NCI-H526 (cell line): ENCODE measurements around the gene SOAT2.

Experiments
- DNase-seq, 2 experiments: peaks; one replicate each; lab custom pipeline; 2025; lab: John Stamatoyannopoulos, UW

Gene SOAT2

DNA sequence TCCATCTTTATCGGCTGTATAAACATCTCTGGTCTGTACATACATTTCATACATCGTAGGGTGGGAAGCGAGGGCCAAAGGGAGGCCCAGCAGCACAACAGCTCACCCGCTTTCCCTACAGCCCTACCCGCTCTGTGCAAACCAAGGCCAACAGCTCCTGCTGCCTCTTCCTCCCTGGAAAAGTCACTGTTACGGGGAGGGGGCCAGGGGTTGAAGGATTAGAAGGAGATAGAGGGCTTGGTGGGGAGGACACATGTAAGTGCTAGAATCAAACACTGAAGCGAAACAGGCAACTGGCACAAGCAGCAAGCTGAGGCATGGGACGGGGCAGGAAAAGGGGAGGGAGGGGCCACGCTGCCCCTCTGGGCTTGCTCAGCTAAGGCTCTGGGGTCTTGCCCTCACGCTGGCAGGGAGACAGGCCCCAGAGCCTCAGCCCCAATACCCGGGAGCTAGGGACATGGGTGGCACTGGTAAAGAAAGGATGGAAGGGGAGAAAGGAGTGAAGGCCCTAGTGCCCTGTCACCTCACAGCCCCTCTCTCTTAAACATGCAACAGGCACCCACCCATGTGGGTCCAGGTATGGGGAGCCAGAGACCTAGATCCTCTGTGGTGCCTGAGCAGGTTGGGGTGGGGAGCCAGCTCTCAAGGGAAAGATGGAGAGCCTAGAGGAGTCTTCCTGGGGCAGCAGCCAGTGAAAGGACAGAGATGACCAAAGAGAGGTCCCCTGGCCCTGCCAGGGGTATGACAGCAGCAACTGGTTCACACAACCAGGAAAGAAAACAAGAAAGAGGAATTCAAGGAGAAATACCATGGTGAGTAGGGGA lies 38.5 kb upstream of the SOAT2 start:
- DNase-seq: no peak

DNA sequence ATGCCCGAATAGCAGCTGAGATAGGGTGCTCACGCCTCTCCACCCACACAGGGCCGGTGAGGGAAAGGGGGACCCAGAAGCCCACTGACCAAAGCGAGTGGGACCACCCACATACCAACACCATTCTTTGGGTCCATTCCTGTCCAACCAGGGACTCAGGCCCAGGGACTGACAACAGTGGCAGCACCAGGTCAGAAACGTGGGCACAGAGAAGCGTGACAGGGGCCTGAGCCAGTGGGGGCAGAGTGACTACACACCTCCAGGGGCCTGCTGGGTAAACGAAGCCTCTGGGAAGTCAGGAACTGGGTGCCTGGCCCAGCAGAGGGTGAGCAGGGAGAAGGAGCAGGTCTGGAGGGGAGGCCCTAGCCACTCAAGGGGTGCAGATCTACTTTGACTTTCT lies 37.8 kb upstream of the SOAT2 start:
- no peak for DNase-seq

DNA sequence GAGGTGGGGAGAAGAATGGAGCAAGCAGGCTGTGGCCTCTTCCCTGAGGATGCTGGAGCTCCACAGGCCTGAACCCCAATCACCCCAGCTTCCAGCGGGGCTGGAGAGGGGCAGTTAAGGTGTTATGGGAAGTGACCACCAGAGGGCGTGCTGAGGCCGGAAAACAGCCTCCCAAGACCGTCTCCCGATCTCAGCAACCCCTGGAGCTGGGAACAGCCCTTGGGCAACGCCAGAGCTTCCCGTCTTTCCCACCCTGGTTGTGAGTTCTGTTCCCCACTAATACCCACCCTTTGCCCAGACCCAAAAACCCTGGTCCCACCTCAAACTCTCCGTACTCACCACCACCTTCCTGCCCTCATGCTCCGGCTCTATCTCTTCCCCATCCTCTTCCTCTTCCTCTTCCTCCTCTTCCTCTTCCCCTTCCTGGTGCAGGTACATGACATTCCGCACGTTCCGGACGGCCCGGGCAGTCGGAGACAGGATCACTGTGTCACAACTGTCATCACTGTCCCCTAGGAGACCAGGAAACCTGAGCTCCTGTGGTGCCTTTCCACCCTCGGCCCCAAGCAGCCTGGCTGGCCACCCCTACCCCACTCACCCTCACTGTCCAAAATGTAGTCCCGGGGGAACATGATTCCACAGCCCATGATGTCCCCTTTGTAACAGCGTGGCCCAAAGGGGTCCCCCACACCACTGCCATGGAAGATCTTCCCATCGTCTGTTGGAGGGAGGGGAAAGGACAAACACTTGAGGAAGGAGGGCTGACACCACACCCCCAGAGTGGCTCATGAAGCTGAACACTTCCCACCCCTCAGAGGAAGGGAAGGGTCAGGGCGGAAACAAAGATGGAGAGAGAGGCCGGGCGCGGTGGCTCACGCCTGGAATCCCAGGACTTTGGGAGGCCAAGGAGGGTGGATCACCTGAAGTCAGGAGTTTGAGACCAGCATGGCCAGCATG lies 37.0 kb upstream of the SOAT2 start:
- DNase-seq: peak in 1 of 2 experiments; percentile 76

DNA sequence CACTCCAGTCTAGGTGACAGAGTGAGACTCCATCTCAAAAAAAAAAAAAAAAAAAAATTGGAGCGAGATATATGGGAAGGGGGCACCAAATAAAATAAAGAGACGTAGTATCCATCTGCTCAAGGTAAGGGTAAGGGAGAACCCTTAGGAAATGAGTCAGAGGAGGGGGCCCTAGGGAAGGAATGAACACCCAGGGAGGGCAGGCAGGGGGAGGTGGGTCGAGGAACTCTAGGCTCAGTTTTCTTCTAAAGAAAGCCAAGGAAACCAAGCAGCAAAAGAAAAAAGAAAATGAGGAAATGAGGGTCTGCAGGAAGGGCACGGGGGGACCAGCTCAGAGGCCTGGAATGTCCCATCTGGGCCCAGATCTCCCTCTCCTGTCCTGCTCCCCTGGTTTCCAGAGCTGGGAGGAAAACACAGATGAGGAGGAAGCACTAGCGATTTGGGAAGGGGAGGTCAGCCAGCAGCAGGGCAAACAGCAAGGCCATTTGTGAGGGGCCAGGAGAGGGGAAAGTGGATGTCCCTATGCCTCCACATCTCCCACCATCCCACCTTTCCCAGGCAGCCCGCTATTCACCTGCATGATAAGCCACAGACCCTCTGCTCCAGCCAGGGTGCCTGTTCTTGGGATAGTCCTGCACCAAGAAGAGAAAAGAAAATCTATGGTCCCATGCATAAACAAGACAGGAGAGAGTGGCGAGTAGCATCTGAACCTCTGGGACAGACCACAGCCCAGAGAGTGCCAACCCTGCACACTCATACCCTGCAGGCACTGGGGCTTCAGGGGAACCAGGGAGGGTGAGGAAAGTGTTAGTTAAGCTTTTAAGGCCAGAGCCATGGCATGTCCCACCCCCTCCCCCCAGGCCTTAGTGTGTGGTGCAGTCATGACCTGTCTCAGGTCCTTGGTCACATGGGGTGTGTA lies 36.0 kb upstream of the SOAT2 start:
- no peak for DNase-seq

DNA sequence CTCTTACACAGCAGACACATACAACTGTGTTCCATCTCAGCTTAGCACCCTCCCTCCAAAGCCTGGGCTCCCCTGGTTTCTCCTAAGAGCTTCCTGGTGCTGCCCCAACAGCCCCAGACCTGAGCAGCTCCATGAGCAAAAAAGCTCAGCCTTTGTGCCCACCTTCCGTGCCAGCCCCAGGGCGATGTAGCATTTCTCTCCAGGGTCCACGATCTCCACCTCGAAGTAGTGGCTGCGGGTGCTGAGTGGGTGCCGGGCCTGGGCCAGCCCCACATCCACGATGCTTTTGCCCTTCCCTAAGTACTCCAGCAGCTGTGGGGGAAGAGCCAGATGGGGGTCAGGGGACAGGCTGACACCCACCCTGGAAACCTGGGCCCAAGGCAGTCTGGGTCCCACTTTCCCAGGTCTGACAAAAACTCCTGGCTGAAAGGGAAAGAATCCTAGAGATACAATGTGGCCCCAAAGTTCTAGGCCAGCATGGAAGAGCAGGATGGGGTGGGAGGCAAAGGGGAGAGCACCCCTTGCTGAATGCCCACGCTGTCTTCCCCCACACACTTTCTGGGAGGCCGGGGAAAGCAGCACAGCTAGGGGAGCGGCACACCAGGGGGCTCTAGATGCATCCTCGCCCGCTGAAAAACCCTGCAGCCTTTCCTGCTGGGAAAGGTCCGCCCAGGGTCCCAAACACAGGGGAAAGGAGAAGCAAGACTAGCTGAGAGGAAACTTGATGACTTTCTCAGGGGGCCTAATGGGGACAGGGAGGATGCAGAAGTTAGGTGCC lies 35.1 kb upstream of the SOAT2 start:
- no peak for DNase-seq

DNA sequence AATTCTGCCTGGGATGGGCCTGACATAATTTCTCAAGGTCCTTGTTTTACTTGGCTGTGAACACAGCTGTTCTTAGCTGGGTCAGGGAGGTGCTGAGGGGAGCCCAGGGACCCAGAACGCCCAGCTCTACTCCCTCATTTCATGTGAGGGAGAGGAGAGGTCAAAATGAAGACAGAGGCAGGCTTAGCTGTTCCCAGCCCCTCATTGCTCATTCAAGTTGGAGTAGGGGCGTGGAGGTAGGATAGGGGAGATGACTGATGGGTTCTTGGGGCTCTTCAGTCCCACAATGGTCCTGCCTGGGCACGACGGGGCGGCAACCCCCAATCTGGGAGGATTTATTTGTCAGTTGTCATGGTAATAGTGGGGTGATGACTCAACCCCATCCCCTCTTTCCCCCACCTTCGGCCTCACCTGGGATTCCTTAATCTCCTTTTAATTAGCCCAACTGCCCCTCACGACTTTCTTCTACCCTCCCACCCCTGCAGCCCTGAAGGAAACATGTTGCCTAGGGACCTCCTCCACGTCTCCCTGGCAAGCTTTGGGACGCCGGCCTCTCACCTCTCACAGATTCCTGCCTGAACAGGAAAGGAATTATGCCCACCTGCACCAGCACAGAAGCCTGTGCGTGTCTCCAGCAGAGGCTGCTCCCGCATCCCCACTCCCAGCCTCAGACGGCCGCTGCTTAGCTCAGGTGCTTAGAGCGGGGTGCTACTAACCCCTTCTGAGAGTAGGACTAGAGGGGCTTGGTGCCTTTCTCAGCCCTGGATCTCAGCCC lies 34.3 kb upstream of the SOAT2 start:
- no peak for DNase-seq

DNA sequence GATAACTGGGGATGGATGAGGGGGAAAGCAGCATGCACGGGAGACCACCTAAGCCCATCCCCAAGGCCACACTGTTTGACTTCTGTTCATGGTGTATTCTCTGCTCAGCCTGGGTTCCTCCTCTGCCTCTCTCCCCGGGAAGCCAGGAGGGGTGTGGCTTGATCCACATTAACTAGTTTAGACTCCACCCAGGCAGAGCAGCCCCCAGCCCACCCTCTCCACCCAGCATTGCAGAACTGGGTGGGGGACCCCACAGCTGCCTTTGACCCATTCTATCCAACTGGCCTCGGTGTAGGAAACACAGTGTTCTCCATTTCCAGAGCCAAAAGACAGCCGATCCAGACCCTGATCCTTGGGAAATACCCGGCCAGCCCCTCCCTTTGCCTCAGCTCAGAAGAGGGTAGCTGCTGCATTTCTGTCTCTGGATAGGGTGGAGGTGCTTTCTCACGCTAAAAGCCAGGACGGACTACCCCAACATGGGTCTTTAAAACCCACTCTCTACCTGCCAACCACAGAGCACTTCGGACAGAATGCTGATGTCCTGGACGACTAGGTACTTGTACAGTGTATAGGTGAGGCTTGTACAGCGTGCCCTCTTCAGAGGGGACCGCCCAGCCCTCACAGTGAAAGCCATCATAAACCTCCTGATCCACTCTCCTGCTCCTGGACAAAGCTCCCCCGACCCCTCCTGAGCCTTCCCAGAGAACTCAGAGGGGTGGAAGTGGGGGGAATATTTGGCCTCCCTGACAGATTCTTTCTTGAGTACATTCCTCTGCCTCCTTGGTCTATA lies 33.5 kb upstream of the SOAT2 start:
- DNase-seq: no peak

DNA sequence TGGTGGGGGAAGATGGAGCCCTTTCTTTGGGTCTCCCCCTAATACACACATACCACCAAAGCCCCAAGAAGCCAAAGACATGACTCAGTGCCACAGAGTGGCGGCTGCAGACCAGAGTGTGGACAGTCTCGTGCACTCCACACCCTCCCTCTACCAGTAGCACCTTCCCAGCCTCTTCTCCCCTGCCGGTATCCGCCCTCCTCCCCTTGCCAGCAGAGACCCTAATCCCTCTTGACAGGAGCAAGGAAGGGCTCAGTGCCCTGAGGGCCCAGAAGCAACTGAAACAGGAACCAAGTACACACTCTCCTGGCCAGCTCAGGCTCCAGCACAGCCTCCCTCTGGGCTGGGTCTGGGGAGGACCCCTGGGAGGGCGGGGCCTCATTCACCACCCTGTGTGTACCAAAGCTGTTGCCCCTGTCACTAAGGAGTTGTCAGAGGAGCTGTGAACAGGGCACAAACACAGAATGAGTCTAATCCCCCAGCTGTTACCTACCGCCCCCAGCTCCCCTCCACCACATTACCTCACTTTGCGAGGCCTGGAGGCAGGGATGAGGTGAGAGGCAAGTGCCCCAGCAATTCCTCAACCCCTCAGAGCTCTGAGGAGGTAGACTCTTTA lies 32.3 kb upstream of the SOAT2 start:
- DNase-seq: no peak

DNA sequence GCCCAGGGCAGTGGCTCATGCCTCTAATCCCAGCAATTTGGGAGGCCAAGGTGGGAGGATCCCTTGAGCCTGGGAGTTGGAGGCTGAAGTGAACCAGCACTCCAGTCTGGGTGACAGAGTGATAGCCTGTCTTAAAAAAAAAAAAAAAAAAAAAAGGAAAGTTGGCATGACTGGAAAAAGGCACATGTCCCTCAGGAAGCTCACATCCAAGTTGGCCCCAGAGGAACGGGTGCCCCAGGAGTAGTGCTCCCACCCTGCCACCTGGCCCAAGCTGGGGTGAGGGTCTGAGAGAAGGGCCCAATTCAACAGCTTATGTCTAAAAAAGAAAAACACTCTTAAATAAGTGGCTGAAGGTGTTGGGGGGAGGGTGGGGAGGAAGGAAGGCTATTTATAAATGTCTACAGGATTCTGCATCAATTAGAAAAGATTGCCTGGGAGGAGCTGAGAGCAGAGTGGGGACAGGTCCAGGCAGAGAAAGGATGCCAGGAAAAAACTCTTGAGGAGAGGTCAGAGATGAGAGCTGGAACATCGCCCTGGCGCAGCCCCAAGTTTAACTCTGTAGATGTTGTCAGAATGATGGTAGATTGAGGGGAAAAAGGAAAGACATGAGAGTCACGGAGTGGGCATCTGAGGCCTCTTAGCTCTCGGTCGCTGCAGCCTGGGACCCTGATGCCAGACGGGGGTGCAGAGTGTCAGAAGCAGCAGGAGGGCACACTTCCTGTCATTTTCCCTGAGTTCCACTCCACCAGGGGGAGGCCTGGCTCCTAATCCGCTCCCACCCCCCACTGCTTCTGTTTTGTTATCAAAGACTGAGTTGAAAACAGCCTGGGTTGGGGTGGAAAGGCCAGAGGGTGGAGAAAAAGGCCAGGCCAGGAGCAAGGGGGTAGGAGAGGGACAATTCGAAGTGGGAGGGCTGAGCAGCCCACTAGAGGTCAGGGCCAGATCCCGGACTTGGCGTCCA lies 31.4 kb upstream of the SOAT2 start:
- no peak for DNase-seq

DNA sequence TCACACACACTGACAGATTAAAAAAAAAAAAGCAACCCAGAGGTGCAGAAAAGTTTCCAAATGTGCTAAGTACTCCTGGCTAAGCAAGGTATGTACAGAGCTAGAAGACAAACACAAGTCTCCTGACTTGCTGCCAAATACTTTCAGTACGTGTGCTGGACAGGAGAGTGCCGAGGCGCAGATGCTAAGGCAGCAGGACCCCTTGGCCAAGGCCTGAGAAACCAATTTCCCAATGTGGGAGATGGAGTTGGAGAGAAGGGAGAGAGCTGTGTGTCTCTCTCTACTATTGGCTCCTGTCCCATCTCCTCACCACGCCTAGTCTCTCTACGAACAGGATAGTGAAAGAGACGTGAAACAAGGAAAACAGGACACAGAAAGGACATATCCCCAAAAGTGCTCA lies 29.4 kb upstream of the SOAT2 start:
- DNase-seq: no peak

DNA sequence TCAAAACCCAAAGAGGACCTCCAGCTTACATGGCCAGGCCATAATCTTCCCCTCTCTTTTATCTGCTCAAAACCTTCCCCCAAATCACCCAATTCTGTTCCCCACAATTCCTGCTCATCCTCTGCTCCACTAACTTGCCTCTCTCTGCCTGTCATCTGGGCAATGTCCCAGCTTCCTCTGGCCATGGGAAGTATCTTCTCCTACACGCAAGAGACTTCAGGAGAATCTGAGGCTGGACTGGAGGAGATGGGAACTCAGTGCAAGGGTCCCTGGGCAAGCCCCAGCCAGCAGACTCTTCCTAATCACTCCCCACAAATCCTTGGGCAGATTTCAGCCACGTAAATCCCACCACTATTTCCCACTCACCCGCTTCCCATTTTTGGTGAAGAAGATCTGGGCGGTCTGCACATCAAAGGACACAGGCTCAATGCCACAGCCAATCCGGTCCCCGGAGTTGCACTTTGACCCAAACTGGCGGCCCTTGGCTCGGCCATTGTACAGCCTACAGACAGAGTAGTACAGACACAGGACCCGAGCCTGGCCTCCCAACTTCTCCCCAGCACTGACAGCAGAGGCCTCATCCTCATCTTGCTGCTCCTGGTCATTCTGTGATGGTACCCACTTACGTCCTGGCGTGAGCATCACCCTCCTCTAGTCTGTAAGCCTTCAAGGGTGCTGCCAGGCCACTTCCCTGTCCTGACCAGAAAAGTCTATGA lies 28.8 kb upstream of the SOAT2 start:
- DNase-seq: no peak

DNA sequence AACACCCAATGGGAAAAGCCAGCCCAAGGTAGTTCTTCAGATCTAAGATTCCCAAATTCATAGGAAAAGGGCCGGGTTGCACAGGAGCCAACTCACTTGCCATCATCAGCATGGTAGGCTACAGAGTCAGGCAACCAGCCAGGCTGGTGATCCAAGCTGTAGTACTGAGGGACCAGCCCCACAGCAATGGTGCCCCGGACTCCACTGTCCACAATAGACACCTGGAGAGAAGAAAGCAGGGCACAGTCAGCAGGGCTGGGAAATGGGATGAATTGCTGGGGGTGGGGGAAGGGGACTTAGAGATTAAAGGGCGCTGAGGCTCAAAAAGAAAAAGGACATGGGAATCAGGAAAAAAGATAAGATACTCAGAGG lies 28.3 kb upstream of the SOAT2 start:
- DNase-seq: no peak

DNA sequence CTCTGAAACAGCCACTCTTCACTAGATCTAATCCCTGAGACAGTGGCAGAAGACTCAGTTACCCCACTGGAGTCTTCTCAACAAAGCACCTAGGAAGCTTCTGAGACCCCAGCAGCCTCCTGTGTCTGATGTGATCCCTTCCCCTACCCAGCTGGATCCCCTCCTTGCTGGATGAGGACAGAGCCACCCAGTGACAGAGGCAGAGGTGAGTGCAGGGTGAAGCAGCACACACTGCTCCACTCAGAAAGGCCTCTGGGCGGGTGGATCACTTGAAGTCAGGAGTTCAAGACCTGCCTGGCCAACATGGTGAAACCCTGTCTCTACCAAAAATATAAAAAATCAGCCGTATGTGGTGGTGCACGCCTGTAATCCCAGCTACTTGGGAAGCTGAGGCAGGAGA lies 26.8 kb upstream of the SOAT2 start:
- DNase-seq: no peak

DNA sequence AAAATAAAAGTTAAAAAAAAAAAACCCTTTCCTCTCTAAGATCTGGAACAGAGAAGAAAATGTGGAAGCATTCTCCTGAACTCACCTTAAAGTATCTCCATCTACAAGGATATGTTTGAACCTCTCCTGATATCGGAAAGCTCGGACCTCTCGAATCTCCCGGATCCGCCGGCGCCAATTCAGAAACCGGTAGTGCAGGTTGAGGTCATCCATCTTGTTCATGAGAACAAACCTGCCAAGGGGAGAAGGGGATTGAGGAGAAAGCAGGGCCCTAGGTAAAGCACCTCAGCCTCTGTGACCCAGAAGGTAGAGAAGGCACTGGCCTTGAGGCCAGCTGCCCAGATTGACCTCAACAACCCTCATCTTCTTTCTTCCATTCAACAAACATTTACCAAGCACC lies 26.3 kb upstream of the SOAT2 start:
- no peak for DNase-seq

DNA sequence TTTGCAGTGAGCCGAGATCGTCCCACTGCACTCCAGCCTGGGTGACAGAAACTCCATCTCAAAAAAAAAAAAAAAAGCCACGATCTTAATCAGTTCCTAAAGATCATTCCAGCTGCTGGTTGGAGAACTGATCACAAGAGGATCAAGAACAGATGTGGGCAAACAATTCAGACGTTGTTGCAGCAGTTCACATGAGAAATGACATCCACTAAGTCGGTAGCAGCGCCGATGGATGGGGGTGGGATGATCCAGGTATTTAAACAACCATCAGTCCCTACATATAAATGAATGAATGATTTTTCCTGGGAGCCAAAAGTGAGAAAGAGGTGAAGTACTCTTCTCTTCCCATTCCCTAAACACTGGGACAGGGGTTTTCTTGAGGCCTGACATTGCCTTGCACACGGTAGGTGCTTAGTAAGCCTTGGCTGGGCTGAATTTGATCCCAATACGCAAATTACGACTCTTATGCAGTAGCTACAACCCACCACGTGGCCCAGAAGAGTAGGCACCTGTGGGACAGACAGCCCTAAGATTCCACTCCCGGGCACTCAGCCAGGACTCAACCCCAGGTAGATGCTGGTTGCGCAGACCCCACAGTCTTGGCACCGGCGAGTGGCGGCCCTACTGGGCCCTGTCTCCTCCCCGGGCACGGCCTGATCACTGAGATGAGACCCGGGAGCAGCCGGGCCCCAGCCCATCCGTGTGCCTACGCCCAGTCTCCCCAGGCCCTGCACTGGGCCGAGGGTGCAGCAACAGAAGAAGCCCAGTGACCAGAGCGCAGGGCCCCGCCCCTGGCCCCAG lies 24.7 kb upstream of the SOAT2 start:
- DNase-seq: peak; percentile 73 to 88
